A673 (cell line): Measurements from ENCODE around the gene GGTA1.
"Not testable (repeated sequence)": the region's sequence is repeated elsewhere in the genome, so short reads cannot be mapped to it uniquely, and the experiment has no call there.

Experiments used
- EZH2 ChIP-seq: fragments of 200-600 bp; sonication (generic); IDR thresholded peaks from 2 replicates; pipeline ENCODE4 v1.6.1; 2017; ENCODE audit warnings: borderline replicate concordance, low read depth, mild to moderate bottlenecking, mixed read lengths, antibody characterized with exemption, low read length; ENCODE audit not compliant: poor library complexity, severe bottlenecking
- TF ChIP-seq, protein P1 (sequence below): fragments of 300-800, 200-600 bp; sonication (generic); conservative IDR thresholded peaks from 2 replicates; pipeline ENCODE4 v1.5.1; 2017; ENCODE audit warnings: low read depth, mild to moderate bottlenecking, antibody characterized with exemption, low read length, moderate library complexity, mixed read lengths

DNA sequence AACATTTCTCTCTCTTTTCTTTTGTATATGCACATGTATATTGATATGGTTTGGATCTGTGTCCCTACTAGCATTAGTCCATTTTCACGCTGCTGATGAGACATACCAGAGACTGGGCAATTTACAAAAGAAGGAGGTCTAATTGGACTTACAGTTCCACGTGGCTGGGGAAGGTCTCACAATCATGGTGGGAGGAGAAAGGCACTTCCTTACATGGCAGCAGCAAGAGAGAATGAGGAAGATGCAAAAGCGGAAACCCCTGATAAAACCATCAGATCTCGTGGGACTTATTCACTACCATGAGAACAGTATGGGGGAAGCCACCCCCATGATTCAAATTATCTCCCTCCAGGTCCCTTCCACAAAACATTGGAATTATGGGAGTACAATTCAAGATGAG lies 13.5 kb upstream of the GGTA1 start:
- TF ChIP-seq, protein P1, sequence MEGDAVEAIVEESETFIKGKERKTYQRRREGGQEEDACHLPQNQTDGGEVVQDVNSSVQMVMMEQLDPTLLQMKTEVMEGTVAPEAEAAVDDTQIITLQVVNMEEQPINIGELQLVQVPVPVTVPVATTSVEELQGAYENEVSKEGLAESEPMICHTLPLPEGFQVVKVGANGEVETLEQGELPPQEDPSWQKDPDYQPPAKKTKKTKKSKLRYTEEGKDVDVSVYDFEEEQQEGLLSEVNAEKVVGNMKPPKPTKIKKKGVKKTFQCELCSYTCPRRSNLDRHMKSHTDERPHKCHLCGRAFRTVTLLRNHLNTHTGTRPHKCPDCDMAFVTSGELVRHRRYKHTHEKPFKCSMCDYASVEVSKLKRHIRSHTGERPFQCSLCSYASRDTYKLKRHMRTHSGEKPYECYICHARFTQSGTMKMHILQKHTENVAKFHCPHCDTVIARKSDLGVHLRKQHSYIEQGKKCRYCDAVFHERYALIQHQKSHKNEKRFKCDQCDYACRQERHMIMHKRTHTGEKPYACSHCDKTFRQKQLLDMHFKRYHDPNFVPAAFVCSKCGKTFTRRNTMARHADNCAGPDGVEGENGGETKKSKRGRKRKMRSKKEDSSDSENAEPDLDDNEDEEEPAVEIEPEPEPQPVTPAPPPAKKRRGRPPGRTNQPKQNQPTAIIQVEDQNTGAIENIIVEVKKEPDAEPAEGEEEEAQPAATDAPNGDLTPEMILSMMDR: not testable (repeated sequence)
- not testable (repeated sequence) for TF ChIP-seq EZH2
